Skeletal muscle tissue (tissue), 4 donors: Measurements from ENCODE around the gene CEP112. TPM values are rescaled to one million over a fixed set of nuclear protein-coding genes. Genes with fewer than 3 reads are reported as not detected.
"Not testable (repeated sequence)": the region's sequence is repeated elsewhere in the genome, so short reads cannot be mapped to it uniquely, and the experiment has no call there.

Source experiments
- H3K27ac ChIP-seq: one replicate; pipeline ENCODE4 v1.7.0; 2013; ENCODE audit warnings: mild to moderate bottlenecking, low read depth, low read length, inconsistent platforms
- H3K27me3 ChIP-seq, 3 donors: one replicate each; pipeline ENCODE4 v1.7.0; 2013; ENCODE audit warnings: low read length in 3 of 3; ENCODE audit not compliant: control insufficient read depth in 3 of 3, insufficient read depth in 3 of 3
- H3K36me3 ChIP-seq, 3 donors: one replicate each; pipeline ENCODE4 v1.7.0; 2013; ENCODE audit warnings: low read length in 3 of 3; ENCODE audit not compliant: control insufficient read depth in 3 of 3, insufficient read depth in 3 of 3
- H3K4me1 ChIP-seq, 3 donors: one replicate each; pipeline ENCODE4 v1.7.0; 2013; ENCODE audit warnings: low read length in 3 of 3, mild to moderate bottlenecking in 3 of 3; ENCODE audit not compliant: control insufficient read depth in 3 of 3, insufficient read depth in 3 of 3
- H3K4me3 ChIP-seq, 3 donors: one replicate each; pipeline ENCODE4 v1.7.0; 2013; ENCODE audit warnings: low read length in 3 of 3
- H3K9ac ChIP-seq, 3 donors: one replicate each; pipeline ENCODE4 v1.7.0; 2013; ENCODE audit warnings: low read length in 3 of 3, mild to moderate bottlenecking in 3 of 3, moderate library complexity in 2 of 3, low read depth in 1 of 3
- H3K9me3 ChIP-seq, 3 donors: one replicate each; pipeline ENCODE4 v1.7.0; 2013; ENCODE audit warnings: low read length in 3 of 3; ENCODE audit not compliant: control insufficient read depth in 3 of 3
- total RNA-seq: library from RNA; depleted of rRNA; stranded (reverse); fragments of >200 nt; gene quantifications from one replicate; pipeline ENCODE4 v1.2.3, GENCODE V29; 2014
- donor health status: Osteomylitis.

The CEP112 gene
- total RNA-seq, 1 donor from 2014 or later = 16.2 TPM

DNA sequence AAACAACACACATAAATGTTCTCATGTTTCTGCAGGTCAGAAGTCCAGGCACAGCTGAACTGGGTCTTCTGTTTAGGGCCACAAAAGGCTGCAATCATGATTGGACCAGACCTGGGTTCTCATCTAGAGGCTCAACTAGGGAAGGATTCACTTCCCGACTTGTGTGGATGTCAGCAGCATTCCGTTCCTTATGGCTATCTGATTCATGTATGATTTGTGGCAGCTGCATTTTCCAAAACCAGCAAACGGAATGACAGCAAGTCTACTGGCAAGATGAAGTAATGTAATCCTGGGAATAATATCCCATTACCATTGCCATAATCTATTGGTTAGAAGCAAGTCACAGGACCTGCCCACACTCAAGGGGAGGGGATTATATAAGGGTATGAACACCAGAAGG is 22.1 kb downstream of the CEP112 start:
- Histone ChIP-seq H3K27ac (no peak overlapping the region), H3K4me3 (no peak overlapping the region), H3K36me3 (peaks cover 0 to 4% (median 0%) of the 10 kb centered on the region in 3 donors), H3K9me3 (no peaks in the 10 kb centered on the region), H3K9ac (no peak overlapping the region), H3K27me3 (no peaks in the 10 kb centered on the region), H3K4me1 (peaks cover 0 to 8% (median 3%) of the 10 kb centered on the region in 3 donors)

DNA sequence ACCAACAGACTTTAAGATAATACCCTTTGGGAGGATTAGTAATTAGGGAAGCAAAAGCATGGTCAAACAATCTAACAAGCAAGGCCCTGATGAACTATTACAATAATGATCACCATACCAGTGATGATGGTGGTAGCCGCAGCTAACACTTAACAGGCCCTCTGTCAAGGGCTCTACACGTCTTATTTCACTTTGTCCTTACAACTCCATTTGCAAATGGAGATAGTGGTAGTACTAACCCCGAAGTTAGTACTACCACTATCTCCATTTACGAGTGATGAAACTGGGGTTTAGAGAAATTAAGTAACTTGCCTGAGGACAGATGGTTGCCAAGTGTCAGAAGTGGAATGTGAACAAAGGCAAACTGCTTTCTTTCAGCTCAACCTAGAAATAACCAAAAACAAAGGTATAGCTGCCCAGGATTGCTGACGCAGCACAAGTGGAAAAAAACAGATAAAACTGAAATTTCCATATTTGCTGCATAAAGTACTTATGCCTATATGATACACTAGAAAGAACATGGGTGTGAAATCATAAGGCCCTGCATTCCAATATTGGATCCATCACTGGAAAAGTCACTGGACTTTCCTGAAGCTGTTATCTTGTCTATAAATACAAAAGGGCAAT is 24.6 kb downstream of the CEP112 start:
- Histone ChIP-seq H3K4me1 (peaks cover 0 to 6% (median 3%) of the 10 kb centered on the region in 3 donors), H3K27me3 (no peaks in the 10 kb centered on the region), H3K27ac (no peak overlapping the region), H3K9me3 (no peaks in the 10 kb centered on the region), H3K4me3 (no peak overlapping the region), H3K9ac (no peak overlapping the region), H3K36me3 (peaks cover 0 to 4% (median 0%) of the 10 kb centered on the region in 3 donors)

DNA sequence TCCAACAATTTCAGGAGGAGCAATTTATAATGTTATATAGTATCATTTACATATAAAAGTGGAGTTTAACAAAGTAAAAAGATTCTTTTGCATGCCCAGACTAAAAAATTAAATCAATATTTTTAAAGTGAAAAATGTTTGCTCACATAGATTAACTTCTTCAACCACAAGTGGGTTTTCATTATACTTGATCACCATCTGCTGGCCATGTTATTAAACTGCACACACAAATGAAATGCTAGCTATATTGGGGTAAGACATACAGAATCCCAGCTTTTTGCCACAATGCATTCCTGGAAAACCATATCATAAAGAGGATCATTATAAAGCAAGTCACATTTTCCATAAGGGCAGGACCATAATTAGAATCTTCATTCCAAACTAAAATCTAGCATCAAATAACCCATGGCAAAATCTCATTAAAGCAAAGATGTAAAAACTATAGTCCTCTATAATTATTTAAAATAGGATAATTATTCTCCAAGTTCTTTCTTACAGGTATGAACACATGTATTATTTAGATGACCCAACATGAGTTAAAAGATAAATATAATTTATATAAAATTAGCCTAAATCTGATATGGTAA is 26.3 kb downstream of the CEP112 start:
- Histone ChIP-seq H3K27me3 (no peaks in the 10 kb centered on the region), H3K9me3 (no peaks in the 10 kb centered on the region), H3K4me3 (no peak overlapping the region), H3K9ac (no peak overlapping the region), H3K27ac (no peak overlapping the region), H3K4me1 (no peaks in the 10 kb centered on the region), H3K36me3 (peaks cover 0 to 4% (median 0%) of the 10 kb centered on the region in 3 donors)

DNA sequence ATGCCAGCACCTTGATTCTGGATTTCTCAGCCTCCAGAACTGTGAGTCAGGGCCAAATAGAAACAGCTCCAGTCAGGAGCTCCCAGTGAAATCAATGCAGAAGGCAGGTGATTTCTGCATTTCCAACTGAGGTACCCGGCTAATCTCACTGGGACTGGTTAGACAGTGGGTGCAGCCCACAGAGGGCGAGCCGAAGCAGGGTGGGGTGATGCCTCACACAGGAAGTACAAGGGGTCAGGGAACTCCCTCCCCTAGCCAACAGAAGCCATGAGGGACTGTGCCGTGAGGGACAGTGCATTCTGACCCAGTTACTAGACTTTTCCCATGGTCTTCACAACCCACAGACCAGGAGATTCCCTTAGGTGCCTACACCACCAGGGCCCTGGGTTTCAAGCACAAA is 36.9 kb downstream of the CEP112 start:
- not testable (repeated sequence) for H3K36me3 ChIP-seq

DNA sequence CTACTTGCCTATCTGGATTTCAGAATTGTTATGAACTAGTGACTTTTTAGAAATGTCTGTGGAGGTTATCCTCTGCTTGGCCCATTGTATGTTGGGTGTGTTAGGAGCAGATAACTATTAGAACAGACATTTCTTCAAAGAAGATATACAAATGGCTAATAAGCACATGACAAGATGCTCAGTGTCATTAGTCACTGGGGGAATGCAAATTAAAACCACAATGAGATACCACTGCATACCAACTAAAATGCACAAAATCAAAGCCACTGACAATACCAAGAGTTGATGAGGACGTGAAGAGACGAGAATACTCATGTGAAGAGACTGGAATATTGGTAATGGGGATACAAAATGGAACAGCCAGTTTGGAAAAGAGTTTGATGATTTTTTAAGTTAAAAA is 39.2 kb downstream of the CEP112 start:
- Histone ChIP-seq H3K9ac (no peak overlapping the region), H3K36me3 (peaks cover 0 to 2% (median 0%) of the 10 kb centered on the region in 3 donors), H3K4me3 (no peak overlapping the region), H3K4me1 (no peaks in the 10 kb centered on the region), H3K27ac (no peak overlapping the region), H3K9me3 (no peaks in the 10 kb centered on the region), H3K27me3 (no peaks in the 10 kb centered on the region)

More for the DNA sequence above, 36.9 kb downstream of the CEP112 start:
- H3K27me3 ChIP-seq, H3K9me3 ChIP-seq, H3K4me3 ChIP-seq, H3K27ac ChIP-seq, H3K4me1 ChIP-seq, H3K9ac ChIP-seq: not testable (repeated sequence)

DNA sequence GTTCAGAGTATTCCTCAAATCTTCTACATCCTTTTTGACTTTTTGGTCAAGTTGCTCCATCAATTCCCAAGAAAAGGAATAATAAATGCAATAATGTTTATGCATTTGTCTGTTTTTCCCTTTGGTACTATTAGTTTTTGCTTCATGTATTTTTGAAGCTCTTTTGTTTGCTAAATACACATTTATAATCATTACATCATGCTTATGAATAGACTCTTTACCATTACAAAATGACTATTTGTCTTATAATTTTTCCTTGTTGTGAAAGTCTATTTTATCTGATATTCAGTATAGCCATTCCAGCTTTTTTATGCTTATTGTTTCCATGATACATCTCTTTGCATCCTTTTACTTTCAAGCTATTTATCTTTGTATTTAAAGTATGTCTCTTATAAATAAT is 41.2 kb downstream of the CEP112 start:
- Histone ChIP-seq H3K4me1 (no peaks in the 10 kb centered on the region), H3K9me3 (no peaks in the 10 kb centered on the region), H3K4me3 (no peak overlapping the region), H3K27me3 (no peaks in the 10 kb centered on the region), H3K36me3 (peaks cover 0 to 2% (median 0%) of the 10 kb centered on the region in 3 donors), H3K9ac (no peak overlapping the region), H3K27ac (no peak overlapping the region)

DNA sequence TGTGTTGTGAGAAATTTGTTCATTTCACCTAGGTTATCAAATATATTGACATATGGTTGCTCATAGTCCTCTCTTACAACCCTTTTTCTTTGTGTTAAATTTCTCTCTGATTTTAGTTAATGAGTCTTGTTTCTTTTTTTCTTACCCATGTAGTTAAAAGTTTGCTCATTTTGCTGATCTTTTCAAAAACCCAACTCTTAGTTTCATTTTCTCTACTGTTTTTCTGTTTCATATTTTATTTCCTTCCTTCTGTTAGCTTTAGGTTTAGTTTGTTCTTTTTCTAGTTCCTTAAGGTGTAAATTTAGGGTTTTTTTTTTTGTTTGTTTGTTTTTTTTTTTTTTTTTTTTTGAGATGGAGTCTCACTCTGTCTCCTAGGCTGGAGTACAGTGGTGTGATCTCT is 42.4 kb downstream of the CEP112 start:
- no peak overlapping the region for H3K27ac ChIP-seq
- H3K4me3 ChIP-seq = no peak overlapping the region
- H3K4me1 ChIP-seq = no peaks in the 10 kb centered on the region
- peaks cover 0 to 2% (median 0%) of the 10 kb centered on the region in 3 donors for H3K36me3 ChIP-seq
- no peak overlapping the region for H3K9ac ChIP-seq
- H3K27me3 ChIP-seq = no peaks in the 10 kb centered on the region
- no peaks in the 10 kb centered on the region for H3K9me3 ChIP-seq

DNA sequence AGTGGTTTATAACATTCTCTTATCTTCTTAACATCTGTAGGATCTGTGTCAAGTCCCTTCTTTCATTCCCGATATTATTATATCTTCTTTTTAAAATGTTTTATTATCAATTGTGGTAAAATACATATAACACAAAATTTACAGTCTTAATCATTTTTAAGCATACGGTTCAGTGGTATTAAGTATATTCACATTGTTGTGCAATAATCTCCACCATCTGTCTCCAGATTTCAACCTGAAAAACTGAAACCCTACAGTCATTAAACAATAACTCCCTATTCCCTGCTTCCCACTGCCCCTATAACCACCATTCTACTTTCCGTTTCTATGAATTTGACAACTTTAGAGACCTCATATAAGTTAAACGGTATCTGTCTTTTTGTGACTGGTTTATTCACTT is 45.5 kb downstream of the CEP112 start:
- Histone ChIP-seq H3K27ac (no peak overlapping the region), H3K27me3 (no peaks in the 10 kb centered on the region), H3K36me3 (peaks cover 0 to 2% (median 0%) of the 10 kb centered on the region in 3 donors), H3K4me1 (no peaks in the 10 kb centered on the region), H3K9me3 (no peaks in the 10 kb centered on the region), H3K9ac (no peak overlapping the region), H3K4me3 (no peak overlapping the region)

DNA sequence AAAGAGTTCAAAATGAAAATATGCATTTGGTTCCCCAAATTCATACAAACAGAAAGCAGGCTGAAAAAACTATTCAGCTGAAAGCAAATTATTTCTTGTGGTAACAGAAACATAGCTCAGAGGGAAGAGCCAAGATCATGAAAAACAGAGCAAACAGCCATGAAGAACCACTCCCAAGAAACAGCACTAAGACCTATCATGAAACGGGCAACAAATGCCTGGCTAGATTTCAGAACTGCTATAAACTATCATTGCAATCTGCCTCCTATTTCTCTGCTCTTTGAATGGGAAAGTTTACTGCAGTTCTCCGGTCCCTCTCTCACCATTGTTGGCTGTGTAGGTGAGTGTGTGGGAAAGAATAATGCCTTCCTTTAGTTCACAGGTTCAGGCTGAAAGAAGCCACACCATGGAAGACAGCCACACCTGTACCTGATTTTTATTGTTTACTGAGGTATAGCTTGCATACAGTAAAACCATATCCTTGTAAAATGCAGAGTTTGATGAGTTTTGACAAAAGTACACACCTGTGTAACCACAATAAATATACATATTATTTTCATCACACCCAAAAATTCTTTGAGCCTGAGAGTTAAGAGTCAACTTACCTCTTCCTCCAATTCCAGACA is 48.2 kb downstream of the CEP112 start:
- Histone ChIP-seq H3K9ac (no peak overlapping the region), H3K36me3 (no peaks in the 10 kb centered on the region), H3K27me3 (no peaks in the 10 kb centered on the region), H3K9me3 (no peaks in the 10 kb centered on the region), H3K27ac (no peak overlapping the region), H3K4me1 (no peaks in the 10 kb centered on the region), H3K4me3 (no peak overlapping the region)

DNA sequence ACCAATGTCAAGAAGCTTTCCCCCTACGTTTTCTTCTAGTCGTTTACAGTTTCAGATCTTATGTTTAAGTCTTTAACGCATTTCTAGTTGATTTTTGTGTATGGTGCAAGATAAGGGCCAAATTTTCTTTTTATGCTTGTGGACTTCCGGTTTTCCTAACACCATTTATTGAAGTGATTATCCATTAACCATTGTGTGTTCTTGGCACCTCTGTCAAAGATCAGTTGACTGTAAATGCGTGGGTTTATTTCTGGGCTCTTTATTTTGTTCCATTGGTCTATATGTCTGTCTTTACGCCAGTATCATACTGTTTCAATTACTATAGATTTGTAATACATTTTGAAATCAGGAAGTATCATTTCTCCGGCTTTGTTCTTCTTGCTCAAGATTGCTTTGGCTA is 49.5 kb downstream of the CEP112 start:
- Histone ChIP-seq H3K4me1 (no peaks in the 10 kb centered on the region), H3K9ac (no peak overlapping the region), H3K9me3 (no peaks in the 10 kb centered on the region), H3K27me3 (no peaks in the 10 kb centered on the region), H3K36me3 (peaks cover 0 to 3% (median 0%) of the 10 kb centered on the region in 3 donors), H3K4me3 (no peak overlapping the region), H3K27ac (no peak overlapping the region)
